Small intestine (tissue), 7 donors: ENCODE data around the gene RNH1. TPM values are rescaled to one million over a fixed set of nuclear protein-coding genes. Genes with fewer than 3 reads are reported as not detected.

Experiments
- DNase-seq, 2 donors: peaks; one replicate each; pipeline versions ENCODE4 v3.0.0 to v3.0.0-alpha.2; 2013
- FAIRE-seq: peaks from 2 replicates; lab custom pipeline; 2012; peaks lifted over from hg19 to GRCh38; lab: Jason Lieb, UNC
- H3K27ac ChIP-seq, 3 donors: one replicate each; pipeline ENCODE4 v1.5.1; 2013; ENCODE audit warnings: low read length in 2 of 3, mild to moderate bottlenecking in 2 of 3, control low read depth in 1 of 3, inconsistent platforms in 1 of 3, low read depth in 1 of 3, moderate library complexity in 1 of 3
- H3K27me3 ChIP-seq, 3 donors: one replicate each; pipeline ENCODE4 v1.6.1; 2013; ENCODE audit warnings: low read length in 3 of 3, inconsistent platforms in 1 of 3; ENCODE audit not compliant: control insufficient read depth in 3 of 3, insufficient read depth in 3 of 3
- H3K36me3 ChIP-seq, 3 donors: one replicate each; pipeline ENCODE4 v1.6.1; 2013; ENCODE audit warnings: low read length in 3 of 3, inconsistent platforms in 1 of 3, low read depth in 1 of 3, mild to moderate bottlenecking in 1 of 3, moderate library complexity in 1 of 3; ENCODE audit not compliant: control insufficient read depth in 3 of 3, insufficient read depth in 2 of 3
- H3K4me1 ChIP-seq, 3 donors: one replicate each; pipeline ENCODE4 v1.6.1; 2013; ENCODE audit warnings: low read length in 2 of 3, inconsistent platforms in 1 of 3, low read depth in 1 of 3, mild to moderate bottlenecking in 1 of 3, moderate library complexity in 1 of 3; ENCODE audit not compliant: control insufficient read depth in 3 of 3, insufficient read depth in 2 of 3
- H3K4me3 ChIP-seq, 3 donors: one replicate each; pipeline ENCODE4 v1.5.1; 2013; ENCODE audit warnings: low read length in 3 of 3, control low read depth in 1 of 3, inconsistent platforms in 1 of 3, low read depth in 1 of 3, mild to moderate bottlenecking in 1 of 3, moderate library complexity in 1 of 3
- H3K9me3 ChIP-seq, 2 donors: one replicate each; pipeline ENCODE4 v1.6.1; 2013; ENCODE audit warnings: low read depth in 1 of 2, low read length in 1 of 2; ENCODE audit not compliant: control insufficient read depth in 2 of 2, insufficient read depth in 1 of 2
- WGBS, 3 donors: extraction: QIAGEN DNeasy Blood & Tissue Kit; methylation state at CpG; one replicate each; pipeline ENCODE4 v1.1.7; 2013; 5-methylcytosine and 5-hydroxymethylcytosine counted together
- polyA plus RNA-seq, 4 donors: library from polyadenylated mRNA; stranded (reverse) in 3 of 4; unstranded in 1 of 4; fragments of 200-250 nt in 3 of 4; fragments of 120-200 nt in 1 of 4; gene quantifications; one replicate each; pipeline versions ENCODE4 v1.2.1 to v1.2.3, GENCODE V29; 2013
- donor health status: healthy with polysubstance abuse.
- donor health status: control.
- donor health status: control.
- donor health status: Bipolar disorder and iron deficiency.
- donor health status: healthy.

The RNH1 gene
- polyA plus RNA-seq, 4 donors = 80.9 to 120 (median 100) TPM

GRCh38 chr11:445765-446588 is 61.1 kb downstream of the RNH1 start:
- peak overlapping the region; percentile 96 to 99 (median 97) for H3K27ac ChIP-seq
- H3K9me3 ChIP-seq = no peaks in the 10 kb centered on the region
- no peaks in the 10 kb centered on the region for H3K36me3 ChIP-seq
- 18 to 53% (median 42%) methylated on average over 20 of the region's 20 CpGs for WGBS, 3 donors
- H3K27me3 ChIP-seq = no peaks in the 10 kb centered on the region
- FAIRE-seq (no peak), DNase-seq (peak; percentile 95 to 97)
- H3K4me3 ChIP-seq = peak overlapping the region in 2 of 3 donors; percentile 18 to 39
- peaks cover 0 to 64% (median 5%) of the 10 kb centered on the region in 3 donors for H3K4me1 ChIP-seq

Other genes with a start within 250 kb of the RNH1 start
- gene NLRP6, start 228.8 kb downstream of the RNH1 start, polyA plus RNA-seq = 10 to 100 TPM; 42.2 to 81.5 (median 58.7) TPM
- gene PGGHG, start 218.1 kb downstream of the RNH1 start, polyA plus RNA-seq = 100 to 1,000 TPM in 3 of 4 donors, 10 to 100 TPM in 1; 86.9 to 154 (median 122) TPM
- gene IFITM5, start 207.7 kb downstream of the RNH1 start, polyA plus RNA-seq = under 1 TPM in 1 of 4 donors, not detected in 3; 0.90 TPM
- gene IFITM2, start 199.4 kb downstream of the RNH1 start, polyA plus RNA-seq = 100 to 1,000 TPM in 1 of 4 donors, 10 to 100 TPM in 3; 21.7 to 490 (median 51.9) TPM
- 100 to 1,000 TPM in 2 of 4 donors, 10 to 100 TPM in 1, 1 to 10 TPM in 1; 8.9 to 520 (median 146) TPM for gene IFITM1, start 193.2 kb downstream of the RNH1 start, polyA plus RNA-seq
- 1,000 to 10,000 TPM in 1 of 4 donors, 100 to 1,000 TPM in 2, 10 to 100 TPM in 1; 49.2 to 1,181 (median 147) TPM for gene IFITM3, start 186.4 kb downstream of the RNH1 start, polyA plus RNA-seq
- 10 to 100 TPM in 1 of 4 donors, 1 to 10 TPM in 3; 4.5 to 23.8 (median 7.5) TPM for gene B4GALNT4, start 137.7 kb downstream of the RNH1 start, polyA plus RNA-seq
- gene PKP3, start 113.0 kb downstream of the RNH1 start, polyA plus RNA-seq = 100 to 1,000 TPM in 2 of 4 donors, 10 to 100 TPM in 2; 72.5 to 152 (median 111) TPM
- gene SIGIRR, start 92.2 kb downstream of the RNH1 start, polyA plus RNA-seq = 100 to 1,000 TPM in 2 of 4 donors, 10 to 100 TPM in 2; 87.3 to 219 (median 156) TPM
- 100 to 1,000 TPM in 3 of 4 donors, 10 to 100 TPM in 1; 84.7 to 363 (median 220) TPM for gene ANO9, start 65.2 kb downstream of the RNH1 start, polyA plus RNA-seq
- 10 to 100 TPM in 3 of 4 donors, 1 to 10 TPM in 1; 9.5 to 20.3 (median 15.4) TPM for gene PTDSS2, start 57.0 kb downstream of the RNH1 start, polyA plus RNA-seq
- 100 to 1,000 TPM in 2 of 4 donors, 10 to 100 TPM in 2; 23.6 to 142 (median 92.7) TPM for gene HRAS, start 28.3 kb upstream of the RNH1 start, polyA plus RNA-seq
- 1 to 10 TPM in 2 of 4 donors, under 1 TPM in 2; 0.54 to 2.7 (median 1.0) TPM for gene LRRC56, start 30.3 kb upstream of the RNH1 start, polyA plus RNA-seq
- 10 to 100 TPM in 2 of 4 donors, 1 to 10 TPM in 2; 4.7 to 26.4 (median 11.9) TPM for gene LMNTD2, start 53.5 kb upstream of the RNH1 start, polyA plus RNA-seq
- 100 to 1,000 TPM in 2 of 4 donors, 10 to 100 TPM in 2; 49.1 to 174 (median 120) TPM for gene RASSF7, start 53.7 kb upstream of the RNH1 start, polyA plus RNA-seq
- 10 to 100 TPM; 14.6 to 43.3 (median 23.6) TPM for gene PHRF1, start 69.2 kb upstream of the RNH1 start, polyA plus RNA-seq
- gene IRF7, start 108.7 kb upstream of the RNH1 start, polyA plus RNA-seq = 100 to 1,000 TPM in 2 of 4 donors, 10 to 100 TPM in 2; 14.5 to 115 (median 73.1) TPM
- gene CDHR5, start 117.7 kb upstream of the RNH1 start, polyA plus RNA-seq = 1,000 to 10,000 TPM in 1 of 4 donors, 100 to 1,000 TPM in 3; 112 to 1,182 (median 936) TPM
- 100 to 1,000 TPM in 1 of 4 donors, 10 to 100 TPM in 2, 1 to 10 TPM in 1; 4.8 to 114 (median 22.3) TPM for gene SCT, start 119.9 kb upstream of the RNH1 start, polyA plus RNA-seq
- 1 to 10 TPM in 2 of 4 donors, under 1 TPM in 2; 0.51 to 1.4 (median 1.1) TPM for gene DRD4, start 130.0 kb upstream of the RNH1 start, polyA plus RNA-seq
- 10 to 100 TPM; 18.2 to 39.6 (median 29.4) TPM for gene DEAF1, start 188.0 kb upstream of the RNH1 start, polyA plus RNA-seq
- 10 to 100 TPM; 11.9 to 35.4 (median 21.2) TPM for gene TMEM80, start 188.6 kb upstream of the RNH1 start, polyA plus RNA-seq
- 1,000 to 10,000 TPM in 2 of 4 donors, 100 to 1,000 TPM in 1, 10 to 100 TPM in 1; 90.2 to 1,255 (median 670) TPM for gene EPS8L2, start 199.0 kb upstream of the RNH1 start, polyA plus RNA-seq
- gene TALDO1, start 240.2 kb upstream of the RNH1 start, polyA plus RNA-seq = 100 to 1,000 TPM in 3 of 4 donors, 10 to 100 TPM in 1; 97.9 to 188 (median 174) TPM